ENCODE results near the gene OR10A4.
"Not testable (repeated sequence)": the region's sequence is repeated elsewhere in the genome, so short reads cannot be mapped to it uniquely, and the experiment has no call there.

Gene OR10A4

GRCh38 chr11:6898911-6899310 is 22.5 kb downstream of the OR10A4 start:
- no peak for DNase-seq (ENCODE audit: low spot score)

GRCh38 chr11:6900327-6900999 is 24.0 kb downstream of the OR10A4 start:
- no peak for DNase-seq (ENCODE audit: low spot score)

GRCh38 chr11:6904804-6905203 is 28.4 kb downstream of the OR10A4 start:
- not testable (repeated sequence) for DNase-seq (ENCODE audit: low spot score)

GRCh38 chr11:6911378-6911777 is 35.0 kb downstream of the OR10A4 start:
- DNase-seq (ENCODE audit: low spot score) = no peak

- DNase-seq (ENCODE audit: low spot score) = no peak
Observed at GRCh38 chr11:6911948-6912347, 35.5 kb downstream of the OR10A4 start.

GRCh38 chr11:6919698-6920097 is 43.3 kb downstream of the OR10A4 start:
- no peak for DNase-seq (ENCODE audit: low spot score)

GRCh38 chr11:6920702-6921101 is 44.3 kb downstream of the OR10A4 start, which contains the start of gene OR2D3:
Gene OR2D3 (plus strand): TSS chr11:6921002. CDS start chr11:6921002, 0 bp downstream.
- no peak for DNase-seq (ENCODE audit: low spot score)

- no peak for DNase-seq (ENCODE audit: low spot score)
Observed at GRCh38 chr11:6925007-6925577, 48.7 kb downstream of the OR10A4 start.

GRCh38 chr11:6925636-6926207 is 49.3 kb downstream of the OR10A4 start:
- DNase-seq (ENCODE audit: low spot score) = no peak

GRCh38 chr11:6926208-6927029 is 50.0 kb downstream of the OR10A4 start, which contains the start of gene ZNF215:
Gene ZNF215 (plus strand): TSS chr11:6926426. CDS start chr11:6932273, 5,847 bp downstream.
- peak; percentile 49 for DNase-seq (ENCODE audit: low spot score)

GRCh38 chr11:6927030-6927617 is 50.7 kb downstream of the OR10A4 start:
- DNase-seq (ENCODE audit: low spot score) = no peak
